A549 (cell line): ENCODE results near the gene PFKFB3. TPM values are rescaled to one million over a fixed set of nuclear protein-coding genes. Genes with fewer than 3 reads are reported as not detected.

Source experiments
- ATAC-seq, 2 experiments: fragments of 200-7000 bp in 1 of 2; fragments of >200 bp in 1 of 2; cut with Nextera tagmentation in 1 of 2; cut with Tn5 transposase in 1 of 2; 3 replicates each; pipeline versions ENCODE4 v1.8.0 to v1.9.1; 2018 to 2020; ENCODE audit warnings: mild to moderate bottlenecking in 1 of 2, moderate library complexity in 1 of 2
- CTCF ChIA-PET: fragments of 300-600 bp; sonication (Branson Sonifier 250); formaldehyde crosslinking; extraction: SDS; loops from one replicate; lab custom pipeline; 2021; ENCODE audit warnings: antibody characterized with exemption, inconsistent platforms; lab: Yijun Ruan, JAX
- POLR2A ChIA-PET: fragments of 350-600 bp; formaldehyde crosslinking; extraction: SDS; loops from one replicate; lab custom pipeline; 2021; ENCODE audit warnings: antibody characterized with exemption, inconsistent platforms; lab: Yijun Ruan, JAX
- DNase-seq, 2 experiments: peaks; one replicate each; pipeline versions ENCODE4 v3.0.0 to v3.0.0-alpha.2; 2011 to 2016; ENCODE audit warnings: low read depth in 1 of 2, low spot score in 1 of 2
- FAIRE-seq: peaks from 2 replicates; lab custom pipeline; 2011; peaks lifted over from hg19 to GRCh38; lab: Jason Lieb, UNC
- H3K27ac ChIP-seq, 2 experiments: fragments of >200 bp; sonication (Bioruptor Twin); formaldehyde crosslinking; 3 replicates each; pipeline ENCODE4 v1.5.1; 2016 to 2017
- H3K4me1 ChIP-seq: fragments of >200 bp; sonication (Bioruptor Twin); formaldehyde crosslinking; 3 replicates; pipeline ENCODE4 v1.6.1; 2016
- H3K4me2 ChIP-seq: fragments of >200 bp; sonication (Bioruptor Twin); formaldehyde crosslinking; 3 replicates; pipeline ENCODE4 v1.6.1; 2016
- H3K4me3 ChIP-seq: fragments of >200 bp; sonication (Bioruptor Twin); formaldehyde crosslinking; 3 replicates; pipeline ENCODE4 v1.5.1; 2016
- H3K9me3 ChIP-seq: fragments of >200 bp; sonication (Bioruptor Twin); formaldehyde crosslinking; 3 replicates; pipeline ENCODE4 v1.6.1; 2016
- CHD2 ChIP-seq: fragments of 150-350 bp; IDR thresholded peaks from 2 replicates; pipeline ENCODE4 v1.6.1; 2014; ENCODE audit warnings: low read length; ENCODE audit not compliant: partially characterized antibody
- CTCF ChIP-seq: fragments of >200 bp; sonication (Bioruptor Twin); formaldehyde crosslinking; IDR thresholded peaks from 3 replicates; pipeline ENCODE4 v1.5.1; 2016
- E2F6 ChIP-seq: IDR thresholded peaks from 2 replicates; pipeline ENCODE4 v1.6.1; 2012; ENCODE audit warnings: low read depth, borderline replicate concordance
- EHF ChIP-seq: fragments of 250-450 bp; sonication (Bioruptor Pico); IDR thresholded peaks from 2 replicates; pipeline ENCODE4 v1.5.0; 2020; ENCODE audit warnings: mild to moderate bottlenecking
- FOSL2 ChIP-seq, 2 experiments: fragments of 450-650 bp in 1 of 2; fragments of >200 bp in 1 of 2; sonication (Bioruptor Twin) in 1 of 2; formaldehyde crosslinking; IDR thresholded peaks; 2 replicates each; pipeline versions ENCODE4 v1.5.0 to v1.6.1; 2016 to 2020; ENCODE audit warnings: mild to moderate bottlenecking in 1 of 2, moderate library complexity in 1 of 2
- GATA3 ChIP-seq: IDR thresholded peaks from 2 replicates; pipeline ENCODE4 v1.6.1; 2012; ENCODE audit warnings: borderline replicate concordance
- HES2 ChIP-seq: fragments of >200 bp; sonication (Bioruptor Twin); formaldehyde crosslinking; IDR thresholded peaks from 2 replicates; pipeline ENCODE4 v1.6.1; 2016
- HOXB13 ChIP-seq: fragments of 250-450 bp; sonication (Bioruptor Pico); IDR thresholded peaks from 2 replicates; pipeline ENCODE4 v1.5.0; 2020; ENCODE audit warnings: low read depth, mild to moderate bottlenecking, moderate library complexity
- KDM5A ChIP-seq: fragments of 200-600 bp; sonication (generic); IDR thresholded peaks from 2 replicates; pipeline ENCODE4 v1.6.1; 2016; ENCODE audit warnings: antibody characterized with exemption, mild to moderate bottlenecking
- MYC ChIP-seq: IDR thresholded peaks from 2 replicates; pipeline ENCODE4 v1.6.1; 2012; ENCODE audit warnings: mild to moderate bottlenecking, inconsistent platforms, low read length, improper control_type of control experiment, borderline replicate concordance
- NPAS2 ChIP-seq: fragments of 250-450 bp; sonication (Bioruptor Pico); IDR thresholded peaks from 2 replicates; pipeline ENCODE4 v1.8.0; 2022; ENCODE audit warnings: mild to moderate bottlenecking, moderate library complexity, borderline replicate concordance
- REST ChIP-seq: fragments of 200-600 bp; sonication (generic); IDR thresholded peaks from 2 replicates; pipeline ENCODE4 v1.6.1; 2016; ENCODE audit warnings: antibody characterized with exemption, mild to moderate bottlenecking, moderate library complexity
- TFCP2L1 ChIP-seq: fragments of 250-450 bp; sonication (Bioruptor Pico); IDR thresholded peaks from 2 replicates; pipeline ENCODE4 v1.5.0; 2021; ENCODE audit warnings: mild to moderate bottlenecking
- TP53 ChIP-seq: fragments of 250-450 bp; sonication (Bioruptor Pico); IDR thresholded peaks from 2 replicates; pipeline ENCODE4 v1.5.0; 2021; ENCODE audit warnings: mild to moderate bottlenecking, moderate library complexity
- USF2 ChIP-seq: fragments of 450-650 bp; IDR thresholded peaks from 2 replicates; pipeline ENCODE4 v1.6.1; 2014; ENCODE audit warnings: antibody characterized with exemption
- ZSCAN20 ChIP-seq: fragments of 250-450 bp; sonication (Bioruptor Pico); IDR thresholded peaks from 2 replicates; pipeline ENCODE4 v1.8.0; 2022; ENCODE audit warnings: mild to moderate bottlenecking, moderate library complexity
- WGBS: methylation state at CpG from one replicate; pipeline ENCODE4 v1.1.6; 2017; ENCODE audit errors: missing lambda C conversion rate; 5-methylcytosine and 5-hydroxymethylcytosine counted together
- polyA plus RNA-seq, 4 experiments: library from polyadenylated mRNA; depleted of rRNA in 3 of 4; stranded (reverse); fragments of >200 nt; fragmentation: RNase III in 1 of 4; extraction: RNeasy Plus Mini Kit Qiagen cat#74134 plus additional on column Dnase treatment in 1 of 4; gene quantifications; 2 replicates in 3 of 4; 3 replicates in 1 of 4; pipeline ENCODE4 v1.2.3, GENCODE V29; 2011 to 2017

Gene PFKFB3
- polyA plus RNA-seq, 2 of the 4 experiments (the other 2 are of a cell fraction): 139 to 232 TPM

- TF ChIP-seq MYC: no peak
- ChIA-PET POLR2A (no interaction called here), CTCF (interaction anchor here (1.0 to 2.0 kb wide), 2 partner anchors 9 to 131 kb away, joined by 3 to 6 read pairs; no protein-coding TSS in a partner anchor)
- 93% methylated on average over 7 of the region's 7 CpGs for WGBS
- peak overlapping the region; percentile 14 to 100; a peak in 2 of 6 replicates for H3K27ac ChIP-seq
- DNase-seq (no peak), FAIRE-seq (no peak), ATAC-seq (no peak)
- peaks cover 36% of the 10 kb centered on the region for H3K4me1 ChIP-seq
- H3K4me3 ChIP-seq: no peak overlapping the region
- no peak overlapping the region for H3K4me2 ChIP-seq
- H3K9me3 ChIP-seq: no peaks in the 10 kb centered on the region
These were observed 68.2 kb downstream of the PFKFB3 start for GRCh38 chr10:6270951-6271350.

GRCh38 chr10:6271663-6272062 is 68.9 kb downstream of the PFKFB3 start:
- no peak for FAIRE-seq

GRCh38 chr10:6272126-6272525 is 69.4 kb downstream of the PFKFB3 start:
- H3K9me3 ChIP-seq: no peaks in the 10 kb centered on the region
- no peak for TF ChIP-seq EHF (CRISPR knock-in tag)
- TF ChIP-seq, all 56 proteins: peak for 0
- Histone ChIP-seq H3K4me3 (no peak overlapping the region), H3K27ac (peak overlapping the region; percentile 22 to 100; a peak in 4 of 6 replicates), H3K4me1 (peaks cover 46% of the 10 kb centered on the region), H3K4me2 (no peak overlapping the region)
- CTCF ChIA-PET: no interaction called here
- 94% methylated on average over 10 of the region's 10 CpGs for WGBS
- DNase-seq (no peak), FAIRE-seq (no peak), ATAC-seq (no peak)
- POLR2A ChIA-PET: no interaction called here

More at GRCh38 chr10:6271663-6272062, 68.9 kb downstream of the PFKFB3 start:
- CTCF ChIA-PET: interaction anchor here (1.0 to 2.0 kb wide), 2 partner anchors 8 to 130 kb away, joined by 3 to 6 read pairs; no protein-coding TSS in a partner anchor
- WGBS: 79% methylated on average over 3 of the region's 3 CpGs
- Histone ChIP-seq H3K27ac (peak overlapping the region; percentile 22 to 100; a peak in 4 of 6 replicates), H3K9me3 (no peaks in the 10 kb centered on the region), H3K4me3 (no peak overlapping the region), H3K4me2 (no peak overlapping the region), H3K4me1 (peaks cover 43% of the 10 kb centered on the region)
- POLR2A ChIA-PET: no interaction called here
- ATAC-seq: no peak
- TF ChIP-seq NPAS2: no peak
- TF ChIP-seq EHF (CRISPR knock-in tag): no peak
- TF ChIP-seq E2F6: no peak
- no peak for TF ChIP-seq ZSCAN20 (CRISPR knock-in tag)
- DNase-seq: no peak

GRCh38 chr10:6273351-6273750 is 70.6 kb downstream of the PFKFB3 start:
- no peak for FAIRE-seq
- no peak for ATAC-seq
- Histone ChIP-seq H3K9me3 (no peaks in the 10 kb centered on the region), H3K27ac (peak overlapping the region; percentile 98 to 100), H3K4me3 (no peak overlapping the region), H3K4me2 (no peak overlapping the region), H3K4me1 (peaks cover 45% of the 10 kb centered on the region)
- no peak for DNase-seq
- CTCF ChIA-PET: interaction anchor here (0.6 to 1.6 kb wide), 4 partner anchors 14 to 129 kb away, joined by 3 to 7 read pairs (median 4); no protein-coding TSS in a partner anchor
- WGBS: 92% methylated on average over 11 of the region's 11 CpGs
- POLR2A ChIA-PET: interaction anchor here (0.7 kb wide), 1 partner anchor 128 kb away, joined by 3 read pairs; no protein-coding TSS in a partner anchor
- TF ChIP-seq CTCF (no peak), HES2 (no peak), TP53 (no peak), HOXB13 (CRISPR knock-in tag) (no peak), TFCP2L1 (CRISPR knock-in tag) (no peak), REST (no peak), KDM5A (no peak), CHD2 (no peak), FOSL2 (IDR thresholded peaks at IDR 0.05) (no peak), FOSL2 (CRISPR knock-in tag; IDR thresholded peaks at IDR 0.05) (no peak), GATA3 (no peak), NPAS2 (no peak), USF2 (no peak)
